ENCODE results near the gene TAF1C.

Gene TAF1C

GRCh38 chr16:84197466-84198128 lies 10.7 kb upstream of the TAF1C start:
- TF ChIP-seq CTCF (conservative IDR thresholded peaks at IDR 0.05) = no peak
- no peak overlapping the region for H3K27ac ChIP-seq

- H3K27ac ChIP-seq = no peak overlapping the region
Measured at GRCh38 chr16:84196727-84197394, 10.0 kb upstream of the TAF1C start.

GRCh38 chr16:84196101-84196500 lies 9.2 kb upstream of the TAF1C start:
- TF ChIP-seq CTCF (conservative IDR thresholded peaks at IDR 0.05) = no peak
- no peak overlapping the region for H3K27ac ChIP-seq

More at GRCh38 chr16:84196727-84197394, 10.0 kb upstream of the TAF1C start:
- no peak for TF ChIP-seq CTCF (conservative IDR thresholded peaks at IDR 0.05)

GRCh38 chr16:84195201-84196093 lies 8.6 kb upstream of the TAF1C start:
- no peak overlapping the region for H3K27ac ChIP-seq
- TF ChIP-seq CTCF (conservative IDR thresholded peaks at IDR 0.05) = no peak

GRCh38 chr16:84194470-84195200 lies 7.8 kb upstream of the TAF1C start:
- no peak for TF ChIP-seq CTCF (conservative IDR thresholded peaks at IDR 0.05)
- no peak overlapping the region for H3K27ac ChIP-seq

- TF ChIP-seq CTCF (conservative IDR thresholded peaks at IDR 0.05) = no peak
- H3K27ac ChIP-seq = no peak overlapping the region
Measured at GRCh38 chr16:84194018-84194417, 7.2 kb upstream of the TAF1C start.

Measured in VCaP (cell line).